SK-N-SH (cell line): ENCODE results near the gene UGT1A1. TPM values are rescaled to one million over a fixed set of nuclear protein-coding genes. Genes with fewer than 3 reads are reported as not detected.
"Not testable (repeated sequence)": the region's sequence is repeated elsewhere in the genome, so short reads cannot be mapped to it uniquely, and the experiment has no call there.

Experiments used
- CTCF ChIA-PET: fragments of 300-600, 350-600 bp; formaldehyde crosslinking; extraction: SDS; loops from one replicate; lab custom pipeline; 2021; lab: Yijun Ruan, JAX
- POLR2A ChIA-PET: fragments of 350-600 bp; sonication (Branson Sonifier 250); formaldehyde crosslinking; extraction: SDS; loops from one replicate; lab custom pipeline; 2020; ENCODE audit warnings: antibody characterized with exemption, inconsistent platforms; lab: Yijun Ruan, JAX
- DNase-seq: peaks from one replicate; pipeline ENCODE4 v3.0.0; 2012
- H2AFZ ChIP-seq: fragments of 200-600 bp; sonication (generic); 2 replicates; pipeline ENCODE4 v1.8.1; 2016; ENCODE audit warnings: antibody characterized with exemption, mild to moderate bottlenecking, low read depth
- H3F3A ChIP-seq: fragments of 200-600 bp; sonication (generic); replicated peaks from 2 replicates; pipeline ENCODE3; 2016; ENCODE audit warnings: antibody characterized with exemption, mild to moderate bottlenecking; ENCODE audit not compliant: insufficient read depth
- H3K27ac ChIP-seq, 2 experiments: fragments of 200-500 bp in 1 of 2; fragments of 200-600 bp in 1 of 2; sonication (Bioruptor generic) in 1 of 2; sonication (generic), shearing (Covaris generic) in 1 of 2; 2 replicates each; pipeline versions ENCODE4 v1.5.1 to v1.6.1; 2014 to 2016; ENCODE audit warnings: low read depth in 2 of 2, inconsistent platforms in 1 of 2, low read length in 1 of 2, mild to moderate bottlenecking in 1 of 2, mixed read lengths in 1 of 2
- H3K27me3 ChIP-seq: fragments of 200-600 bp; sonication (generic), shearing (Covaris generic); 2 replicates; pipeline ENCODE4 v1.6.1; 2016; ENCODE audit warnings: mixed run types; ENCODE audit not compliant: insufficient read depth
- H3K36me3 ChIP-seq, 2 experiments: fragments of 200-500 bp in 1 of 2; fragments of 200-600 bp in 1 of 2; sonication (Bioruptor generic) in 1 of 2; sonication (generic) in 1 of 2; replicated peaks in 1 of 2; 2 replicates each; pipeline versions ENCODE3 to v1.5.1; 2014 to 2016; ENCODE audit warnings: low read length in 1 of 2, mild to moderate bottlenecking in 1 of 2; ENCODE audit not compliant: insufficient read depth in 2 of 2, control insufficient read depth in 1 of 2
- H3K4me1 ChIP-seq, 2 experiments: fragments of 200-500 bp in 1 of 2; fragments of 200-600 bp in 1 of 2; sonication (Bioruptor generic) in 1 of 2; sonication (generic), shearing (Covaris generic) in 1 of 2; 2 replicates each; pipeline versions ENCODE4 v1.5.1 to v1.6.1; 2014 to 2016; ENCODE audit warnings: low read depth in 1 of 2, low read length in 1 of 2, mixed run types in 1 of 2; ENCODE audit not compliant: insufficient read depth in 2 of 2, control insufficient read depth in 1 of 2
- H3K4me2 ChIP-seq: fragments of 200-600 bp; sonication (generic), shearing (Covaris generic); 2 replicates; pipeline ENCODE4 v1.6.1; 2017; ENCODE audit warnings: mixed run types
- H3K4me3 ChIP-seq, 2 experiments: fragments of 200-500 bp in 1 of 2; fragments of 200-600 bp in 1 of 2; sonication (Bioruptor generic) in 1 of 2; sonication (generic), shearing (Covaris generic) in 1 of 2; 2 replicates each; pipeline versions ENCODE4 v1.5.1 to v1.8.1; 2014 to 2016; ENCODE audit warnings: low read depth in 2 of 2, inconsistent platforms in 1 of 2, low read length in 1 of 2, mild to moderate bottlenecking in 1 of 2, mixed read lengths in 1 of 2, moderate library complexity in 1 of 2
- H3K79me2 ChIP-seq: fragments of 200-600 bp; sonication (generic); 2 replicates; pipeline ENCODE4 v1.8.1; 2017; ENCODE audit warnings: mild to moderate bottlenecking; ENCODE audit not compliant: insufficient read depth
- H3K9ac ChIP-seq: fragments of 200-600 bp; sonication (generic); 2 replicates; pipeline ENCODE4 v1.6.1; 2017; ENCODE audit warnings: mixed run types
- H3K9me2 ChIP-seq: fragments of 200-600 bp; sonication (generic); 2 replicates; pipeline ENCODE4 v1.6.1; 2017; ENCODE audit warnings: mixed run types
- H3K9me3 ChIP-seq: fragments of 200-600 bp; sonication (generic); 2 replicates; pipeline ENCODE4 v1.6.1; 2017; ENCODE audit warnings: mixed run types, mild to moderate bottlenecking, moderate library complexity
- H4K20me1 ChIP-seq: fragments of 200-600 bp; sonication (generic); 2 replicates; pipeline ENCODE4 v1.6.1; 2017; ENCODE audit warnings: mild to moderate bottlenecking, mixed run types; ENCODE audit not compliant: insufficient read depth
- CTCF ChIP-seq: fragments of 200-600 bp; sonication (generic); IDR thresholded peaks from 2 replicates; pipeline ENCODE4 v1.6.1; 2017; ENCODE audit warnings: antibody characterized with exemption, mild to moderate bottlenecking, moderate library complexity
- EP300 ChIP-seq, 2 experiments: IDR thresholded peaks; 2 replicates each; pipeline versions ENCODE4 v1.4.0 to v1.6.1; 2012; ENCODE audit warnings: borderline replicate concordance in 1 of 2, low read depth in 1 of 2, low read length in 1 of 2
- EZH2phosphoT487 ChIP-seq: fragments of 200-600 bp; sonication (generic); IDR thresholded peaks from 2 replicates; pipeline ENCODE4 v1.6.1; 2017; ENCODE audit warnings: low read depth, mixed run types, mild to moderate bottlenecking, antibody characterized with exemption, moderate library complexity, borderline replicate concordance
- FOXJ3 ChIP-seq: sonication (generic); formaldehyde crosslinking; IDR thresholded peaks from 2 replicates; pipeline ENCODE4 v1.5.1; 2020; ENCODE audit warnings: mild to moderate bottlenecking, missing genetic modification reagents
- NRF1 ChIP-seq: IDR thresholded peaks from 2 replicates; pipeline ENCODE4 v1.6.1; 2012; ENCODE audit warnings: low read depth, mild to moderate bottlenecking, low read length
- RFX5 ChIP-seq: IDR thresholded peaks from 2 replicates; pipeline ENCODE4 v1.6.1; 2012; ENCODE audit warnings: mild to moderate bottlenecking, improper control_type of control experiment, low read length
- RXRA ChIP-seq: IDR thresholded peaks from 2 replicates; pipeline ENCODE4 v1.4.0; 2012; ENCODE audit warnings: low read depth, mild to moderate bottlenecking, borderline replicate concordance
- SIN3A ChIP-seq: IDR thresholded peaks from 2 replicates; pipeline ENCODE4 v1.6.1; 2012; ENCODE audit warnings: low read depth, mild to moderate bottlenecking, low read length, moderate library complexity, borderline replicate concordance
- SMC3 ChIP-seq: IDR thresholded peaks from 2 replicates; pipeline ENCODE4 v1.6.1; 2012; ENCODE audit warnings: low read depth, low read length, improper control_type of control experiment
- TEAD4 ChIP-seq: IDR thresholded peaks from 2 replicates; pipeline ENCODE4 v1.4.0; 2012; ENCODE audit warnings: mild to moderate bottlenecking, borderline replicate concordance; ENCODE audit not compliant: insufficient read depth
- YY1 ChIP-seq: IDR thresholded peaks from 2 replicates; pipeline ENCODE4 v1.4.0; 2012; ENCODE audit warnings: low read depth, mild to moderate bottlenecking
- ZBTB33 ChIP-seq: IDR thresholded peaks from 2 replicates; pipeline ENCODE4 v1.4.0; 2012; ENCODE audit warnings: low read depth, borderline replicate concordance
- WGBS: methylation state at CpG from one replicate; pipeline ENCODE4 v1.1.6; 2017; ENCODE audit warnings: low lambda C conversion rate; 5-methylcytosine and 5-hydroxymethylcytosine counted together
- polyA plus RNA-seq, 3 experiments: library from polyadenylated mRNA; depleted of rRNA; stranded (reverse); fragments of >200 nt; gene quantifications; 2 replicates each; pipeline ENCODE4 v1.2.3, GENCODE V29; 2012
- TF ChIP-seq, protein P1 (sequence below): fragments of 150-350 bp; IDR thresholded peaks from 2 replicates; pipeline ENCODE4 v1.6.1; 2016; ENCODE audit warnings: mild to moderate bottlenecking, low read depth, low read length
- TF ChIP-seq, protein P2 (sequence below): IDR thresholded peaks from 2 replicates; pipeline ENCODE4; 2012

Gene UGT1A1
- polyA plus RNA-seq, 1 of the 3 experiments (the other 2 are of a cell fraction): not detected

- Histone ChIP-seq H3K9me3 (no peaks in the 10 kb centered on the region), H3K79me2 (no peaks in the 10 kb centered on the region), H4K20me1 (no peaks in the 10 kb centered on the region), H3K36me3 (no peaks in the 10 kb centered on the region), H2AFZ (no peak within 1 kb of the TSS), H3K9ac (no peak within 1 kb of the TSS), H3K4me3 (no peak within 1 kb of the TSS), H3K27ac (no peak within 1 kb of the TSS), H3F3A (no peaks in the 10 kb centered on the region), H3K27me3 (no peaks in the 10 kb centered on the region), H3K4me2 (no peak within 1 kb of the TSS), H3K4me1 (no peaks in the 10 kb centered on the region), H3K9me2 (no peaks in the 10 kb centered on the region)
- no peak for TF ChIP-seq EP300 (IDR thresholded peaks at IDR 0.05; ENCODE audit: borderline replicate concordance in 1 of 2, low read depth in 1 of 2, low read length in 1 of 2)
- no peak for TF ChIP-seq YY1
- no peak for TF ChIP-seq RXRA
- TF ChIP-seq SIN3A: no peak
- TF ChIP-seq, protein P1, sequence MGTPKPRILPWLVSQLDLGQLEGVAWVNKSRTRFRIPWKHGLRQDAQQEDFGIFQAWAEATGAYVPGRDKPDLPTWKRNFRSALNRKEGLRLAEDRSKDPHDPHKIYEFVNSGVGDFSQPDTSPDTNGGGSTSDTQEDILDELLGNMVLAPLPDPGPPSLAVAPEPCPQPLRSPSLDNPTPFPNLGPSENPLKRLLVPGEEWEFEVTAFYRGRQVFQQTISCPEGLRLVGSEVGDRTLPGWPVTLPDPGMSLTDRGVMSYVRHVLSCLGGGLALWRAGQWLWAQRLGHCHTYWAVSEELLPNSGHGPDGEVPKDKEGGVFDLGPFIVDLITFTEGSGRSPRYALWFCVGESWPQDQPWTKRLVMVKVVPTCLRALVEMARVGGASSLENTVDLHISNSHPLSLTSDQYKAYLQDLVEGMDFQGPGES: no peak
- TF ChIP-seq, protein P2, sequence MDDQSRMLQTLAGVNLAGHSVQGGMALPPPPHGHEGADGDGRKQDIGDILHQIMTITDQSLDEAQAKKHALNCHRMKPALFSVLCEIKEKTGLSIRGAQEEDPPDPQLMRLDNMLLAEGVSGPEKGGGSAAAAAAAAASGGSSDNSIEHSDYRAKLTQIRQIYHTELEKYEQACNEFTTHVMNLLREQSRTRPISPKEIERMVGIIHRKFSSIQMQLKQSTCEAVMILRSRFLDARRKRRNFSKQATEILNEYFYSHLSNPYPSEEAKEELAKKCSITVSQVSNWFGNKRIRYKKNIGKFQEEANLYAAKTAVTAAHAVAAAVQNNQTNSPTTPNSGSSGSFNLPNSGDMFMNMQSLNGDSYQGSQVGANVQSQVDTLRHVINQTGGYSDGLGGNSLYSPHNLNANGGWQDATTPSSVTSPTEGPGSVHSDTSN: no peak
- TF ChIP-seq ZBTB33: no peak
- TF ChIP-seq RFX5: no peak
- no peak for TF ChIP-seq NRF1
- TF ChIP-seq CTCF: no peak
- no peak for TF ChIP-seq SMC3
- TF ChIP-seq EZH2phosphoT487: no peak
- TF ChIP-seq FOXJ3 (CRISPR knock-in tag): no peak
- TF ChIP-seq TEAD4: no peak
- no peak for DNase-seq
- ChIA-PET CTCF (interaction anchor here (1.3 kb wide), 1 partner anchor 18 kb away, joined by 3 read pairs; no protein-coding TSS in a partner anchor), POLR2A (no interaction called here)
- WGBS: 28% methylated on average over 5 of the region's 8 CpGs
Measured at GRCh38 chr2:233728723-233729301, 31.3 kb upstream of the UGT1A1 start, which contains the start of gene UGT1A3. Gene UGT1A3 (plus strand): TSS chr2:233729042. CDS start chr2:233729127, 85 bp downstream.

DNA sequence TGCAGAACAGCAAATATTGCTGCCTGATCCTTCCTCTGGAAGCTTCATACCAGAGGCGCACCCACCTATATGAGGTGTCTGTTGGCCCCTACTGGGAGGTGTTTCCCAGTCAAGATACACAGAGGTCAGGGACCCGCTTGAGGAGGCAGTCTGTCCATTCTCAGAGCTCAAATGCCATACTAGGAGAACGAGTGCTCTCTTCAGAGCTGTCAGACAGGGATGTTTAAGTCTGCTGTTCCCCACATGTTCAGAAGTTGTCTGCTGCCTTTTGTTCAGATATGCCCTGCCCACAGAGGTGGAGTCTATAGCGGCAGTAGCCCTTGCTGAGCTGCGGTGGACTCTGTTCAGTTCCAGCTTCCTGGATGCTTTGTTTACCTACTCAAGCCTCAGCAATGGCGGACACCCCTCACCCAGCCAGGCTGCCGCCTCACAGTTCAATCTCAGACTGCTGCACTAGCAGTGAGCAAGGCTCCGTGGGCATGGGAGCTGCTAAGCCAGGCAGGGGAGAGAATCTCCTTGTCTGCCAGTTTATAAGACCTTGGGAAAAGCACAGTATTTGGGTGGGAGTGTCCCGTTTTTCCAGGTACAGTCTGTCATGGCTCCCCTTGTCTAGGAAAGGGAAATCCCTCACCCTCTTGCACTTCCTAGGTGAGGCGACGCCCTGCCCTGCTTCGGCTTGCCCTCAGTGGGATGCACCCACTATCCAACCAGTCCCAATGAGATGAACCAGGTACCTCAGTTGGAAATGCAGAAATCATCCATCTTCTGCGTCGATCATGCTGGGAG lies 23.0 kb upstream of the UGT1A1 start:
- H3K4me1 ChIP-seq: not testable (repeated sequence)

More for the DNA sequence above, 23.0 kb upstream of the UGT1A1 start:
- H3K4me2 ChIP-seq, CTCF ChIA-PET, H4K20me1 ChIP-seq, H3K27me3 ChIP-seq, H3F3A ChIP-seq, H3K79me2 ChIP-seq, DNase-seq, H2AFZ ChIP-seq, POLR2A ChIA-PET, H3K9me2 ChIP-seq, H3K9me3 ChIP-seq, H3K4me3 ChIP-seq, H3K9ac ChIP-seq, H3K27ac ChIP-seq, H3K36me3 ChIP-seq: not testable (repeated sequence)
- 55% methylated on average over 14 of the region's 14 CpGs for WGBS
